ENCODE results near the gene TPSG1. TPM values are rescaled to one million over a fixed set of nuclear protein-coding genes. Genes with fewer than 3 reads are reported as not detected.
"Not testable (repeated sequence)": the region's sequence is repeated elsewhere in the genome, so short reads cannot be mapped to it uniquely, and the experiment has no call there.

TPSG1 gene
- total RNA-seq, 1 experiment from 2014 or later: not detected

DNA sequence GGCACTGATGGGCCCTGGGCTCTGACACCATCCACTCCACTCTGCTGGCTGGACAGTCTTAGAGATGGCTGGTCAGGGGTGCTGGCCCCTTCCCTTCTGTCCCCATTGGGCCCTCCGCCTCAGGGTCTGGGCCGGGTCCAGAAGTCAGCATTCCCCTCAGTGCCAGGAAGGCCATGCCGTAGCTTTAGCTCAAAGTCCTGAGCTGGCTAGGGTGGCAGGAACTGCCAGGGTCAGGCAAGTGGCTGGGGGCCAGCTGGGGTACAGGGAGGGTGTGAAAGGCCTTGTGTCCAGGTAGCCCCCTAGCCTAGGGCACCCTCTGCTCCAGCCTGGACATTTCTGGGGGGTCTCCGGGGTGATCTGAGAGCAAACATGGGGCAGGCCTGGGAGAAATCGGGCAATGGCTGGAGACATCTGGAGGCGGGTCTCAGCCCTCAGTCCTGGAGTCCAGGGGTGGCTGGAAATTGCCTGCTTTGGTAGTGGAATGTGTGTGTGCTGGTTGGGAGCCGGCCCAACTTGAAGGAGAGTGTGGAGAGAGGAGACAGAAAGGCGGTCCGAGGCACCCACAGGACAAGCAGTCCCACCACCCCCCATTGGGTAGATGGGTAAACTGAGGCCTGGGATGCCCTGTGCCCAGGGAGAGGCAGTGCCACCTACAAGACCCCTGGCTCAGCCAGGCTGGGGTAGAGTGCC lies 32.5 kb downstream of the TPSG1 start:
- Mint-ChIP-seq H3K27ac (ENCODE audit: low read depth, unreplicated experiment) (no peak overlapping the region), H3K9me3 (ENCODE audit: unreplicated experiment) (no peaks in the 10 kb centered on the region), H3K36me3 (ENCODE audit: insufficient read depth, unreplicated experiment) (no peaks in the 10 kb centered on the region), H3K4me1 (ENCODE audit: insufficient read depth, unreplicated experiment) (no peaks in the 10 kb centered on the region), H3K4me3 (ENCODE audit: unreplicated experiment) (no peak overlapping the region), H3K27me3 (ENCODE audit: insufficient read depth, unreplicated experiment) (no peaks in the 10 kb centered on the region)
- no peak for DNase-seq (ENCODE audit: unreplicated experiment)
- ChIA-PET CTCF (interaction anchor here (1.2 to 1.7 kb wide), 2 partner anchors 10 to 84 kb away, joined by 3 read pairs; no protein-coding TSS in a partner anchor), POLR2A (no interaction called here)
- no peak for TF ChIP-seq CTCF (IDR thresholded peaks at IDR 0.05; ENCODE audit: unreplicated experiment)
- intact Hi-C loops (cut with micrococcal nuclease): no loop called here
- no TSS peak for BruUV-seq (replicated peaks)

DNA sequence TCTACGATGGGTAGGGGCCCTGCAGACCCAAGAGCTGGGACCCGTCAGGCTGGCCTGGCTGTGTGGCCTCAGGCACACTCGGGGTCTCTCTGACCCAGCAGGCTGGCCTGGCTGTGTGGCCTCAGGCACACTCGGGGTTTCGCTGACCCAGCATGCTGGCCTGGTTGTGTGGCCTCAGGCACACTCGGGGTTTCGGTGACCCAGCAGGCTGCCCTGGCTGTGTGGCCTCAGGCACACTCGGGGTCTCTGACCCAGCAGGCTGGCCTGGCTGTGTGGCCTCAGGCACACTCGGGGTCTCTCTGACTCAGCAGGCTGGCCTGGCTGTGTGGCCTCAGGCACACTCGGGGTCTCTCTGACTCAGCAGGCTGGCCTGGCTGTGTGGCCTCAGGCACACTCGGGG lies 34.3 kb downstream of the TPSG1 start:
- H3K36me3 Mint-ChIP-seq (ENCODE audit: insufficient read depth, unreplicated experiment); H3K4me1 Mint-ChIP-seq (ENCODE audit: insufficient read depth, unreplicated experiment); POLR2A ChIA-PET; BruUV-seq (replicated peaks); DNase-seq (ENCODE audit: unreplicated experiment); H3K9me3 Mint-ChIP-seq (ENCODE audit: unreplicated experiment); intact Hi-C loops (cut with micrococcal nuclease); H3K4me3 Mint-ChIP-seq (ENCODE audit: unreplicated experiment); H3K27ac Mint-ChIP-seq (ENCODE audit: low read depth, unreplicated experiment); H3K27me3 Mint-ChIP-seq (ENCODE audit: insufficient read depth, unreplicated experiment): not testable (repeated sequence)
- CTCF ChIA-PET: interaction anchor here (0.6 kb wide), 1 partner anchor 84 kb away, joined by 3 read pairs; no protein-coding TSS in a partner anchor

GRCh38 chr16:1189455-1189854 lies 35.6 kb downstream of the TPSG1 start:
- no peak overlapping the region for H3K4me3 Mint-ChIP-seq (ENCODE audit: unreplicated experiment)

DNA sequence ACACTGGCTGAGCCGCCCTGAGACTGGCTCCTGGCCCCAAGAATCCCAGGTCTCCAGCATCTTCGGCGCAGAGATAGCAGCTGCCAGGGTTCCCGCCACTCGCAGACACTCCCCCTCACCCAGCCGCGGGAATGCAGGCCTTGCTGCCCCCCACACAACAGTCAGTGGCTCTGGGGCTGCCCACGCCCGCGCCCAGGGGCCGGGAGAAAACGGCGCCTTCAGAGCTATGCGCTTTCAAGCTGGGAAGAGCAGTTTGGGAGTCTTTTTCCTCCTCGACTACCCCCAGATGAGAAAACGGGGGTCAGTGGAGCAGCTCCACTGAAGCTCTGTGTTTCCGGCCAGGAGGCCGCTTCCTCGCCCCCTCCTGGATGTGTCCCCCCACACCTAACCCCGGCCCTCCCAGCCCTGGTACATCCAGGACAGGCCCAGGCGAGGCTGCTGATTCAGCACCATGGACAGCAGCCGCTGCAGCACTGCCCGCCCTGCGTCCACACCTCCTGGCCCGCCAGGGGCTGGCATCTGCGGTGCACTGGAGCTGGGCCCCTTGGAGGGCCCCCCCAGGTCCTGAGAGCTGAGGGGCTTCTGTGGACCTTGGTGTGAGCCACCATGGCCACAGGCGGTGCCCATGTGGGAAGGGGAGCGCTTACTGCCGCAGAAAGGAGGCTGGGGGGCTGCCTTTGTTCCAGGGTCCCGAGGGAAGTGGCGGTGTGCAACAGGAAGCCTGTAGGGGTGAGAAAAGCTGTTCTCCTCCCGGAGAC lies 36.5 kb downstream of the TPSG1 start:
- Mint-ChIP-seq H3K27ac (ENCODE audit: low read depth, unreplicated experiment) (no peak overlapping the region), H3K4me3 (ENCODE audit: unreplicated experiment) (no peak overlapping the region), H3K9me3 (ENCODE audit: unreplicated experiment) (no peaks in the 10 kb centered on the region), H3K27me3 (ENCODE audit: insufficient read depth, unreplicated experiment) (no peaks in the 10 kb centered on the region), H3K4me1 (ENCODE audit: insufficient read depth, unreplicated experiment) (no peaks in the 10 kb centered on the region), H3K36me3 (ENCODE audit: insufficient read depth, unreplicated experiment) (no peaks in the 10 kb centered on the region)
- ChIA-PET CTCF (interaction anchor here (0.7 kb wide), 1 partner anchor 137 kb away, joined by 3 read pairs; no protein-coding TSS in a partner anchor), POLR2A (no interaction called here)
- DNase-seq (ENCODE audit: unreplicated experiment): peak; percentile 39
- no TSS peak for BruUV-seq (replicated peaks)
- intact Hi-C loops (cut with micrococcal nuclease): no loop called here
- TF ChIP-seq CTCF (IDR thresholded peaks at IDR 0.05; ENCODE audit: unreplicated experiment): no peak

More at GRCh38 chr16:1189455-1189854, 35.6 kb downstream of the TPSG1 start:
- no TSS peak for BruUV-seq (replicated peaks)
- no peak for TF ChIP-seq CTCF (IDR thresholded peaks at IDR 0.05; ENCODE audit: unreplicated experiment)
- Mint-ChIP-seq H3K36me3 (ENCODE audit: insufficient read depth, unreplicated experiment) (no peaks in the 10 kb centered on the region), H3K27ac (ENCODE audit: low read depth, unreplicated experiment) (no peak overlapping the region), H3K27me3 (ENCODE audit: insufficient read depth, unreplicated experiment) (no peaks in the 10 kb centered on the region), H3K4me1 (ENCODE audit: insufficient read depth, unreplicated experiment) (no peaks in the 10 kb centered on the region), H3K9me3 (ENCODE audit: unreplicated experiment) (no peaks in the 10 kb centered on the region)
- CTCF ChIA-PET: no interaction called here
- POLR2A ChIA-PET: no interaction called here
- no peak for DNase-seq (ENCODE audit: unreplicated experiment)
- intact Hi-C loops (cut with micrococcal nuclease): no loop called here

DNA sequence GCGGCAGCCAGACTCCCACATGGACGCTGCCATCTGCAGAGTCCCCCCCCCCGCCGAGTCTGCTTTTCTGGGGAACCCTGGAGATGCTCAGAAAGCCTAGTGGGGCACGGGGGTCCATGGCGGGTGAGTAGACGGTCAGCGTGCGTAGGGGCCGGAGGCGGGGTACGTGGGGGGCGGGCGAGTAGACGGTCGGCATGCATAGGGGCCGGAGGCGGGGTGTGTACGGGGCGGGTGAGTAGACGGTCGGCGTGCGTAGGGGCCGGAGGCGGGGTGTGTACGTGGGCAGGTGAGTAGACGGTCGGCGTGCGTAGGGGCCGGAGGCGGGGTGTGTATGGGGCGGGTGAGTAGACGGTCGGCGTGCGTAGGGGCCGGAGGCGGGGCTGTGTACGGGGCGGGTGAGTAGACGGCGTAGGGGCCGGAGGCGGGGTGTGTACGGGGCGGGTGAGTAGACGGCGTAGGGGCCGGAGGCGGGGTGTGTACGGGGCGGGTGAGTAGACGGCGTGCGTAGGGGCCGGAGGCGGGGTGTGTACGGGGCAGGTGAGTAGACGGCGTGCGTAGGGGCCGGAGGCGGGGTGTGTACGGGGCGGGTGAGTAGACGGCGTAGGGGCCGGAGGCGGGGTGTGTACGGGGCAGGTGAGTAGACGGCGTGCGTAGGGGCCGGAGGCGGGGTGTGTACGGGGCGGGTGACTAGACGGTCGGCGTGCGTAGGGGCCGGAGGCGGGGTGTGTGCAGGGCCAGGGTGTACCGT lies 39.4 kb downstream of the TPSG1 start:
- H3K4me3 Mint-ChIP-seq (ENCODE audit: unreplicated experiment); H3K27me3 Mint-ChIP-seq (ENCODE audit: insufficient read depth, unreplicated experiment); CTCF ChIA-PET; H3K36me3 Mint-ChIP-seq (ENCODE audit: insufficient read depth, unreplicated experiment); H3K4me1 Mint-ChIP-seq (ENCODE audit: insufficient read depth, unreplicated experiment); H3K9me3 Mint-ChIP-seq (ENCODE audit: unreplicated experiment); DNase-seq (ENCODE audit: unreplicated experiment); POLR2A ChIA-PET; BruUV-seq (replicated peaks); intact Hi-C loops (cut with micrococcal nuclease); H3K27ac Mint-ChIP-seq (ENCODE audit: low read depth, unreplicated experiment): not testable (repeated sequence)
